ENCODE results near the gene TYW1B. TPM values are rescaled to one million over a fixed set of nuclear protein-coding genes. Genes with fewer than 3 reads are reported as not detected.
"Not testable (repeated sequence)": the region's sequence is repeated elsewhere in the genome, so short reads cannot be mapped to it uniquely, and the experiment has no call there.

The TYW1B gene
- total and polyA plus RNA-seq, 2 donors (not counting 1 experiment from before 2014, with no cell fraction given), result 4.7 to 6.1 TPM

DNA sequence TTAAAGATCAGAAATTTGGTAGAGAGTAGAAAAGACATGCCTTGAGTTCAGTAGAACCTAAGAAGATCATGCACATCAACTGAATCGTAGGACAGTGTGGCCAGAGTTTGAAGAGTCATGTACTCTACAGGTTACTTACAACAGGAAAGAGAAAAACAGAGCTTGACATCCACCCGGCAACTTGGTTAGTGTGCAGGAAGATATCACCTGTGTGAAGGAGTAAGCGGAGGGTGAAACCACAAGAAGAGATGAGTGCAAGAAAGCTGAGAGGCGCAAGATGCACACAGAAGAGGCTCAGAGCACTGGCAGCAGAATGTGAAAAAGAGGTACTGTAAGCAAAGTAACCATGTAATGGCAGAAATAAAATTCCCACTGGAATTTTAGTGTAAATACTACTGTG lies 179.4 kb downstream of the TYW1B start:
- H3K79me2 ChIP-seq (ENCODE audit: control insufficient read depth, insufficient read depth, low read length); H3K27me3 ChIP-seq (ENCODE audit: control insufficient read depth, insufficient read depth, low read length); H4K20me1 ChIP-seq (ENCODE audit: control insufficient read depth, extremely low read depth, insufficient read depth, low read length); H3K4me3 ChIP-seq (replicated peaks in 1 of 4; ENCODE audit: control extremely low read depth in 1 of 4, insufficient read depth in 1 of 4, low read depth in 3 of 4, low read length in 4 of 4); H3K27ac ChIP-seq (ENCODE audit: insufficient read depth, low read length); H3K36me3 ChIP-seq (ENCODE audit: control insufficient read depth, insufficient read depth, low read length); H3K9ac ChIP-seq (ENCODE audit: insufficient read depth, low read length); H3K4me2 ChIP-seq (ENCODE audit: extremely low read depth, insufficient read depth, low read length); H3K9me3 ChIP-seq (ENCODE audit: control insufficient read depth, insufficient read depth, low read depth, low read length); H2AFZ ChIP-seq (ENCODE audit: low read length); DNase-seq (ENCODE audit: low read depth in 2 of 2); H3K4me1 ChIP-seq (ENCODE audit: control insufficient read depth, extremely low read depth, insufficient read depth, low read length): not testable (repeated sequence)

DNA sequence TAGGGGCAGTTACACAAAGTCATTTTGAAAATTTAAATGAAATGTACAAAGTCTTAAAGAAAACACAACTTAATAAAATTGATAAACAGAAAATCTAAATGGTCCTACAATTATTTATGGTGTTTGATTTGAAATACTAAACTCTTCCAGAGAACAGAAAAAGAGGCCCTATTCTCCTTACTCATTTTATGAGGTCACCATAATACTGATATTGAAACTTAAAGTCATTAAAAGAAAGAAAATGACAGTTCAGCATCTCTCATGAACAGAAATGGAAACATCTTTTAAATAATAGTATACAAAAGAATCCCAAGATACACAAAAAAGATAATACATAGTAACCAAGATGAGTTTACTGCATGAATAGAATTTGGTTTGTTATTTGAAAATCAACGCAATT lies 184.3 kb downstream of the TYW1B start:
- not testable (repeated sequence) for H3K4me2 ChIP-seq (ENCODE audit: extremely low read depth, insufficient read depth, low read length); H3K36me3 ChIP-seq (ENCODE audit: control insufficient read depth, insufficient read depth, low read length)

DNA sequence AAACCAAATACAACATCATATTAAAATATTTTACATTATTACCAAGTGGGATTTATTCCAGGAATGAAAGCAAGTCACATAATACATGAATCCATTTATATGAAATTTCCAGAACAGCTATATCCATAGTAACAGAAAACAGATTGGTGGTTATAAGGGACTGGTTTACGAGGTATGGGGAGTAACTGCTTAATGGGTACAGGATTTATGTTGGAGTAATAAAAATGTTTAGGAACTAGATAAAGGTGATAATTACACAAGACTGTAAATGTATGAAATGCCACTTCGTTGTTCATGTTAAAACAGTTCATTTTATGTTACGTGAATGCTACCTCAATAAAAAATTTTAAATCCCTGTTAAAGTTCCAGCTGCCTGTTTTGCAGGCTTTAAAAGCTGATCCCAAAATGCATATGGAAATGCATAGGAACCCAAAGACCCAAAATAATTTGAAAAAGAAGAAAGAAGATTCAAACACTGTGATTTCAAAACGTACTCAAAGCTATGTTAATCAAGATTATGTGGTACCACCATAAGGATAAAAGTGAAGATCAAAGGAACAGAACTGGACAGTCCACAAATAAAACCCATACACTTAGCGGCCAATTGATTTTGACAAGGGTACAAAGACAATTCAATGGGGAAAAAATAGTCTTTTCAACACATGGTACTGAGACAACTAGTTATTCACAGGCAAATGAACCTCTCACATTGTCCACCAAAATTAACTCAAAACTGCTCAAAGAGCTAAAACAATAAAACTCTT lies 186.3 kb downstream of the TYW1B start:
- H2AFZ ChIP-seq (ENCODE audit: low read length); H3K9me3 ChIP-seq (ENCODE audit: control insufficient read depth, insufficient read depth, low read depth, low read length); H3K79me2 ChIP-seq (ENCODE audit: control insufficient read depth, insufficient read depth, low read length); H4K20me1 ChIP-seq (ENCODE audit: control insufficient read depth, extremely low read depth, insufficient read depth, low read length); H3K4me2 ChIP-seq (ENCODE audit: extremely low read depth, insufficient read depth, low read length); H3K36me3 ChIP-seq (ENCODE audit: control insufficient read depth, insufficient read depth, low read length); DNase-seq (ENCODE audit: low read depth in 2 of 2); H3K27ac ChIP-seq (ENCODE audit: insufficient read depth, low read length); H3K27me3 ChIP-seq (ENCODE audit: control insufficient read depth, insufficient read depth, low read length); H3K9ac ChIP-seq (ENCODE audit: insufficient read depth, low read length); H3K4me3 ChIP-seq (replicated peaks in 1 of 4; ENCODE audit: control extremely low read depth in 1 of 4, insufficient read depth in 1 of 4, low read depth in 3 of 4, low read length in 4 of 4); H3K4me1 ChIP-seq (ENCODE audit: control insufficient read depth, extremely low read depth, insufficient read depth, low read length): not testable (repeated sequence)

More for the DNA sequence above, 184.3 kb downstream of the TYW1B start:
- not testable (repeated sequence) for H3K27me3 ChIP-seq (ENCODE audit: control insufficient read depth, insufficient read depth, low read length); H4K20me1 ChIP-seq (ENCODE audit: control insufficient read depth, extremely low read depth, insufficient read depth, low read length); H3K4me1 ChIP-seq (ENCODE audit: control insufficient read depth, extremely low read depth, insufficient read depth, low read length); H3K27ac ChIP-seq (ENCODE audit: insufficient read depth, low read length); DNase-seq (ENCODE audit: low read depth in 2 of 2); H3K9ac ChIP-seq (ENCODE audit: insufficient read depth, low read length); H2AFZ ChIP-seq (ENCODE audit: low read length); H3K9me3 ChIP-seq (ENCODE audit: control insufficient read depth, insufficient read depth, low read depth, low read length); H3K4me3 ChIP-seq (replicated peaks in 1 of 4; ENCODE audit: control extremely low read depth in 1 of 4, insufficient read depth in 1 of 4, low read depth in 3 of 4, low read length in 4 of 4); H3K79me2 ChIP-seq (ENCODE audit: control insufficient read depth, insufficient read depth, low read length)

DNA sequence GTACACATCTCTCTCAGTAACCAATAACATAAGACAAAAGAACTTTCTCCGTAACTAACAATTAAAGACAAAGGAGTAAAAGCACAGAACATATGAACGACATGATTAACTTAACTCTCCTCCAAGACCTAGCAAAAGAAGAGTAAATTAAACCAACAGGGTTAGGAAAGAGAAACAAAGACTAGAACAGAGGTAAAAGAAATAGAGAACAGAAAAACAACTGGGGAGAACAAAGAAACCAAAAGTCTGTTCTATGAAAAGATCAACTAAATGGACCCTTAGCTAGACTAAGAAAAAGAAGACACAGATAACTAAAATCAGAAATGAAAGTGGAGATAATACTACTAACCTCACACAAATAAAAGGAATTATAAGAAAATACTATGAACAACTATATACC lies 187.3 kb downstream of the TYW1B start:
- not testable (repeated sequence) for H4K20me1 ChIP-seq (ENCODE audit: control insufficient read depth, extremely low read depth, insufficient read depth, low read length); H3K4me3 ChIP-seq (replicated peaks in 1 of 4; ENCODE audit: control extremely low read depth in 1 of 4, insufficient read depth in 1 of 4, low read depth in 3 of 4, low read length in 4 of 4); H3K9me3 ChIP-seq (ENCODE audit: control insufficient read depth, insufficient read depth, low read depth, low read length); H2AFZ ChIP-seq (ENCODE audit: low read length); H3K4me1 ChIP-seq (ENCODE audit: control insufficient read depth, extremely low read depth, insufficient read depth, low read length); H3K27ac ChIP-seq (ENCODE audit: insufficient read depth, low read length); DNase-seq (ENCODE audit: low read depth in 2 of 2); H3K4me2 ChIP-seq (ENCODE audit: extremely low read depth, insufficient read depth, low read length); H3K79me2 ChIP-seq (ENCODE audit: control insufficient read depth, insufficient read depth, low read length); H3K9ac ChIP-seq (ENCODE audit: insufficient read depth, low read length); H3K36me3 ChIP-seq (ENCODE audit: control insufficient read depth, insufficient read depth, low read length); H3K27me3 ChIP-seq (ENCODE audit: control insufficient read depth, insufficient read depth, low read length)

All from fibroblast of lung (primary cell).